Vagina (tissue), 2 donors: ENCODE measurements around the gene TSPAN9.

Experiments used
- POLR2A ChIP-seq, 2 donors: fragments of 450-650 bp; IDR thresholded peaks; one replicate each; pipeline ENCODE4 v1.6.1; 2017; ENCODE audit warnings: antibody characterized with exemption in 2 of 2, mild to moderate bottlenecking in 2 of 2, moderate library complexity in 2 of 2
- POLR2AphosphoS5 ChIP-seq, 2 donors: sonication (generic); formaldehyde crosslinking; IDR thresholded peaks; one replicate each; pipeline ENCODE4 v1.9.0; 2017; ENCODE audit warnings: antibody characterized with exemption in 2 of 2, mild to moderate bottlenecking in 2 of 2, low read depth in 1 of 2; ENCODE audit not compliant: insufficient read depth in 1 of 2
- TF ChIP-seq, protein P1 (sequence below), 3 experiments: fragments of 450-650 bp in 2 of 3; fragments of 200-600 bp in 1 of 3; sonication (generic) in 1 of 3; IDR thresholded peaks; one replicate each; pipeline ENCODE4 v1.5.1; 2017 to 2019; ENCODE audit warnings: antibody characterized with exemption in 3 of 3, mild to moderate bottlenecking in 2 of 3, moderate library complexity in 2 of 3

DNA sequence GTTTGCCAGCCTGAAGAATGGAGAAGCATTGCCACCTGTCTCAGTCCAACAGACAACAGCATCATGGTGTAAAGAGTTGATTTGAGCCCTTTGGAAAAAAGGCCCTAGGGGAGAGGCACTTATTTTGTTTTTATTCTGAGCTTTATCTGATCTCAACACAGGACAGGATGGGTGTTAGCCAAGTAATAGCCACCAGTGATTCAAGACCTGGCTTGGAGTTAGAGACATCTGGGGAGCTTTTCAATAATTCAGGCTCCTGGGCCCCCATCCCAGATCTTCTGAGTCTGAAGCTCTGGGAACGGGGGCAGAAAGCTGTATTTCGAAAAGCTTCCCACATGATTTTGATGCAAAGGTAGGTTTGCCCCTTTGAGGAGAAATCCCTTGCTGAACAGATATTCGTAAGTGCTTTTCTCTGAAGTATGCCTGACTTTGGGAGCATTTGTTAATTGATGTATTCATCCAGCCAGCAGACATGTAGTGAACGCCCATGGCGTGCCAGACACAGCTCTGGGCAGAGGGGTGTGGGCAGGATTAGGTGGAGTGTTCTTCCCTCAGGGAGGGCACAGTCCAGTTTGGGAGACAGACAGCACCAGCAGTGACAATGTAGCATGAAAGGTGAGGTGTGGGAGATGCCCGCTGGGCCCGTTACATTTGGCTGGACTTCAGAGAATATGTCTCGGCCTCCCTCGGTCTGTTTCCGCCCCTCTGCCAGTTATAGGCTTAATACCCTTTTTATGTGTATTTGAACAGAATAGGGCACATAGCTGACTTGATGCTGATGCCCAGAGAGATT is 72.5 kb downstream of the TSPAN9 start:
- TF ChIP-seq, protein P1, sequence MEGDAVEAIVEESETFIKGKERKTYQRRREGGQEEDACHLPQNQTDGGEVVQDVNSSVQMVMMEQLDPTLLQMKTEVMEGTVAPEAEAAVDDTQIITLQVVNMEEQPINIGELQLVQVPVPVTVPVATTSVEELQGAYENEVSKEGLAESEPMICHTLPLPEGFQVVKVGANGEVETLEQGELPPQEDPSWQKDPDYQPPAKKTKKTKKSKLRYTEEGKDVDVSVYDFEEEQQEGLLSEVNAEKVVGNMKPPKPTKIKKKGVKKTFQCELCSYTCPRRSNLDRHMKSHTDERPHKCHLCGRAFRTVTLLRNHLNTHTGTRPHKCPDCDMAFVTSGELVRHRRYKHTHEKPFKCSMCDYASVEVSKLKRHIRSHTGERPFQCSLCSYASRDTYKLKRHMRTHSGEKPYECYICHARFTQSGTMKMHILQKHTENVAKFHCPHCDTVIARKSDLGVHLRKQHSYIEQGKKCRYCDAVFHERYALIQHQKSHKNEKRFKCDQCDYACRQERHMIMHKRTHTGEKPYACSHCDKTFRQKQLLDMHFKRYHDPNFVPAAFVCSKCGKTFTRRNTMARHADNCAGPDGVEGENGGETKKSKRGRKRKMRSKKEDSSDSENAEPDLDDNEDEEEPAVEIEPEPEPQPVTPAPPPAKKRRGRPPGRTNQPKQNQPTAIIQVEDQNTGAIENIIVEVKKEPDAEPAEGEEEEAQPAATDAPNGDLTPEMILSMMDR (IDR thresholded peaks at IDR 0.05), result no peak
- TF ChIP-seq POLR2A (IDR thresholded peaks at IDR 0.05), result no peak
- no peak for TF ChIP-seq POLR2AphosphoS5 (IDR thresholded peaks at IDR 0.05; ENCODE audit: insufficient read depth in 1 of 2, low read depth in 1 of 2)
